GM18909 (cell line): ENCODE data around the gene DLGAP1.

ENCODE experiments used
- ATAC-seq: cut with Tn5 transposase; IDR thresholded peaks from one replicate; pipeline ENCODE4 v1.9.1; 2021; ENCODE audit warnings: mild to moderate bottlenecking; ENCODE audit not compliant: unreplicated experiment, poor library complexity

Gene DLGAP1

DNA sequence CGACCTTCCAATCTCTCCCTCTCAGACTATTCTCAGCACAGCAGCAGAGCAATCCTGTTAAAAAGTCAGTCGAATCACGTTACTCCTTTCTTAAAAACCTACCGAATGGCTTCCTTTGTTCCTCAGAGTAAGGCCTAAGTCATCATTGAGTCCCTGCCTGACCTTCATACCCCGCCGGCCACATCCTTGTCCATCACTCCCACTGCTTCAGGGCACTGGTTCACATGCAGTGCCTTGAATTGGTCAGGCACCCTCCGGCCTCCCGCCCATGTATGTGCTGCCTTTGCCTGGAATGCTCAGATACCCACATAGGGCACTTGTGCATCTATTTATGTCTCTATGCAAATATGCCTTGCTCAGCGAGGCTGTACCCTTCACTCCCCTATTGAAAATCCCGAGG, 206.4 kb downstream of the DLGAP1 start:
- ATAC-seq = no peak

DNA sequence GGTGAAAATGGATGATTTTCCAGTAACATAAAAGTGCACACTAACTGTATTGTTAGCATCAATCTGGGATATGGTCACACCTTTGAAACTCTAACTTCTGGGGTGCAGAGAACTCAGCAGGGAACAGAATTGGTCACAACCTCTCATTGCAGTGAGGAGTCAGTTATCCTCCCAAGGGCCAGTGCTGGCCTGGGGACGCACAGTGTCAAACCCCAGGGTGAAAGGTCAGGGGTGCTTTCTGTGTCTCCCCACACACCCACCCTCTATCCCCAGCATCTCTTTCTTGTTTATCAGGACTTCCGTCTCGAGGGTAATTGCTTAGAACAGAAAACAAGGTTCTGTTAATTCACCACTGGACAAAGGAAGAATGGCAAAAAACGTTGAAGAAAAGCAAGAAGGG, 208.7 kb downstream of the DLGAP1 start:
- no peak for ATAC-seq

DNA sequence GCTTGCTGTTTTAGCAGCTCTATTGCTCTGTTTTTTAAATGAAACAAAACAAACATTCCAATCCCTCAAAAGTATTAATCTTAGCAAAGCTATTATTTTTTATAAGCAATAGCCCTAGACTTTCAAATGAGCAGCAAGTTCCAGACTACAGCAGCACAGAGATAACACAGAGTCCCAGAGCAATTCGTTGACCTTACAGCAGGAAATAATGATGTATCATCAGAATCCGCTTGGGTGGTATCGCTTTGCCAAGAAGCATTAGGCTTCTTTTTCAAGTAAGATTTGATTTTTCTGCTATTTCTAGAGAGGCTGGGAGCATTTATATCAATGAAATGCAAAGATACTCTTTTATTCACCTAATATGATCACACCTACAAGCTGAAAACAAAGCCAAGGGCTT, 209.7 kb downstream of the DLGAP1 start:
- no peak for ATAC-seq

DNA sequence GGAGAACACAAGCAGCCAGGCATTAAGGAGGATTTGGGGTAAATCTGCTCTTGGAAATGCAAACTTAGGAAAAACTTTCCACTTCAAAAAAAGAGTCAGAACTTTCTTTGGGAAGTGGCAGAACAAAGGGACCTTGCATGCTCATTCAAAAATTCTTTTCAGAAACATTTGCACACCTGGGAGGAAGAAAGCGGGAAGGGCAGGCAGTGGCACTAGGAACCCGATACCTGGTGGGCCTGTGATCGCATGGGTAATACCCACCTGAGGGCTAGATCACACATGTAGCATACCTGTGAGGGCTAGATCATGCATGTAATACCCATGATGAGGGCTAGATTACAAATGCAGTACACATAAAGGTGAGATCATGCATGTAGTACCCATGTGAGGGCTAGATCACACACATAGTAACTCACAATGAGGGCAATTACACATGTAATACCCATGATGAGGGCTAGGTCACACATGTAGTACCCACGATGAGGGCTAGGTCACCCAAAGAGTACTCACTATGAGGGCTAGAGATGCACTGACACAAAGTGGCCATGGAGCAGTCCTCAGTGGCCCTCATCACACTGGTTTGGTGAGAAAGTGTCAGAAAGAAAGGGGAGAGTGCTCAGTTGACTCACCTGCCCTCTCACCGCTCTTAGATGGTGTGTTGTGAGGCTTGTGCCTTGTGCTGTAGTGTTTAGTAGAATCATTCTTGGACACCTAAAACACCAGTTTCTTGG, 212.5 kb downstream of the DLGAP1 start:
- no peak for ATAC-seq

DNA sequence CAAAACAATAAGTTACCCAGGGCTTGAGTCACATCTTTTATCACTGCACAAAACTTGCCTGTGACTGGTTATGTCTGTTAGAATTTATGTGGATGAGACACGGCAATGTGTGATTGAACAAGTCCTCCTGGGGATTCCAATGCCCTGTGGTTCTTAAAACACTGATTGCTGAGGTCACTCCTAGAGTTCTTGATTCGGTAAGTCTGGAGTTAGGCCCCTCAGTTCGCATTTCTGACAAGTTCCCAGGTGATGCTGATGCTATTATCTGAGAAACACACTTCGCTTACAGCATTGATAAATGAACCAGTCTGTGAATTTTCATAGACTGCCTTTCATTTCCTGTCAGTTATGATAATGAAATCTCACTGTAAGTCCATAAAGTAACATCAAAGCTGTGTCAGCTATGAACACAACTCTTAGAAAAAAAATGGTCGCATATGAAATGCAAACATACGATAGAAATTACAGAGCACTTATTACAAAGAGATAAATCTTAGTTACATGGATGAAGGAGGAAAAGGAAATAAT, 214.0 kb downstream of the DLGAP1 start:
- no peak for ATAC-seq

- ATAC-seq = no peak
Measured at GRCh38 chr18:4238966-4239365, 216.1 kb downstream of the DLGAP1 start.

GRCh38 chr18:4237664-4238041, 217.5 kb downstream of the DLGAP1 start:
- ATAC-seq = no peak

GRCh38 chr18:4236940-4237663, 218.0 kb downstream of the DLGAP1 start:
- no peak for ATAC-seq

- ATAC-seq = no peak
Measured at GRCh38 chr18:4233468-4233867, 221.6 kb downstream of the DLGAP1 start.

DNA sequence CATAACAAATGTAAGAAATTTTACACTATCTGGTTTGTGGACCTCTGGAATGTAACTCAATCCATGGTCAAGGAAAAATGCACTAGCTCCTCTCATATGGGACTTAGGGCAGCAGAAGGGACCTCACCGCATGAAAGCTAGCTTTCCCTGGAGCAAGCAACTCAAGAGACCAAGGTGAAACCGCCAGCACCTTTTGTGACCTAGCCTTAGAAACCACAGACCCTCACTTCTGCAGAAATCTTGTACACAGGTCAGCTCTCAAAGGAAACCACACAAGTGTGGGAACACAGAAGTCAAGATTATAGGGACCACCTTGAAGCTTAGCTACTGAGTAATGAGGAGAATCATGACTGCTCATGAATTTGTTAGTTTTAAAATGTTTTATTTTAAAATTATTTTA, 222.5 kb downstream of the DLGAP1 start:
- no peak for ATAC-seq

DNA sequence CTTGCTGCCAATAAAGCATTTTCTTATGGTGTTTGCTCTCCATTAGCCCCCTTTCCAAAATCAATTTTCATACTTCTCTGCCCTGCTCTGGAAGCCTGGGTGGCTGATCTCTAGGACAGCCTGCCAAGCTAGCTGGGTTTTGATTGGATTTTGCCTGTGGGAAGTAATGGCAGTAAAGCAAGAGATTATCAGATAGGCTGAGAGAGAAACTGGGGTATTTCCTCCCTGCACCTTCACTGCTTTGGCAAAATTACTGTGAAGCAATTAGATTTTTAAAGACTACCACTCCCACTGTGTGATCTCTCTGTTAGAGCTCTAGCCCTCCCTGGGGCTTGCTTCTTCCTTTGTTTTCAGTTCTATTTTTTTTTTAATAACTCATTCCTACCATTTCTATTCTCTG, 223.8 kb downstream of the DLGAP1 start:
- no peak for ATAC-seq

DNA sequence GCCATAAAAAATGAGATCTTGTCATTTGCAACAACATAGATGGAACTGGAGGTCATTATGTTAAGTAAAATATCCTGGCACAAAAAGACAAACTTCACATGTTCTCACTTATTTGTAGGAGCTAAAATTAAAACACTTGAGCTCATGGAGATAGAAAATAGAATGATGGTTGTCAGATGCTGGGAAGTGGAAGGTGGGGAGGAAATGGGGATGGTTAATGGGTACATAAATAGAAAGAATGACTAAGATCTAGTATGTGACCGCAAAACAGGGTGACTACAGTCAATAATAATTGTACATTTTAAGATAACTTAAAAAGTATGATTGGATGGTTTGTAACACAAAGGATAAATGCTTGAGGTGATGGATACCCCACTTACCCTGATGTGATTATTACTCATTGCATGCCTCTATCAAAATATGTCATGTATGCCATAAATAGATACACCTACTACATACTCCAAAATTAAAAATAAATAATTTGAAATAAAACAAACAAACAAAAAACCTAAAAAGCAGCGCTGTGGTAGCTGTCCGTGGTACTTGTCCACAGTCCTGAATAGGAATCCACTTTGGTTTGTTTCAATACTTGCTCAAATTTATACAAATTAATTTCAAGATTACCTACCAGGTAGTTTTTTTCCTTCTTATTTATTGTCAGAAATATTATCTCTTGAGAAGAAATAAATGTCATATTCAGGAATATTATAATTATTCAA, 224.5 kb downstream of the DLGAP1 start:
- ATAC-seq = no peak

GRCh38 chr18:4224031-4224704, 230.9 kb downstream of the DLGAP1 start:
- ATAC-seq = no peak

DNA sequence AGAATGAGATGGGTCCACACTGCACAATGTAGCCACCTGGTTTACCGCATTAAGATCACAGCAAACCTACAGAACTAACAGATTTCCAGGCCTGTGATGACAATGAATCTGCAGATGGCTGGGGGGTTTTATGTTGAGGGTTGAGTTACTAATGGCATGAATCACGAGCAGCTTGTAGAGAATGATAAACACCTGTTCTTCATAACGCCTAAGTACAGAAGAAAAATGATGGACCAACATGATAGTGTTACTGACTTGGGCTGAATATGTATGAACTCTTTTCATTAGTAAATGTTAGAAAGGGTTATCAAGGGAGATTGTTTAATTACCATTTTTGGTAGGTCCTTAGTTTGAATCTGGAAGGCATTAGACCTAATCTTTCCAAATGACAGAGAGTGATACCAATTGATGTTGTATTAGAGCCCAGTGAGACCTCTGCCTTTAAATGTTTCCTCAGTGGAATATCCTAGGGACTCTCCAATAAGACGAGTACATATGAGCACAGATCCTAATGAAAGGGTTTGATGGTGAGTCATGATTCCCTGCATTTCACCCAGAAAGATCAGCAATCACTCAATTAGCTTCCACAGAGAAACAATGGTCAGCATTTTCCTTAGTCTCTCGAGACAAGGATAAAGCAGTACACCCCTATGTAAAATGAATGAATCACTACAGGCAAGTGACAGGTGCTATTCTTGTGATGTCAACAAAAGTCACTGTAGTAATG, 243.8 kb downstream of the DLGAP1 start:
- ATAC-seq = no peak

DNA sequence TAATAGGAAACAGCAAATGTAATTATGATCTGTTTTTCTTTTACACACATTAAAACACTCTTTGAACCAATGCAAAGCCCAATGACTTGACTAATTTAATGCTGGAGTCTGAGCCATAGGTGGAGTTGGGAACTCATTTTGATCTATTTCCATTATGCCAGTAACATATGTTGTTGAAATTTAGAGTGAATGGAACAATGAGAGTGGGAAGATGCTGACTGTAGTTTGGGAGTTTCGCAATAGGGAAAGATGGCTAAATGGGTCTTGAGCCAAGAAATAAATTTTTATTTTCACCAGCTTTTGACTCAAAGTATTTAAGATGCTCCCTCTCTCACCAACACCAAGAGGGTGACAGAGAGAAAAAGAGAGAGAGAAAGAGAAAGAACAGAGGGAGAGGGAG, 246.7 kb downstream of the DLGAP1 start:
- ATAC-seq = no peak

DNA sequence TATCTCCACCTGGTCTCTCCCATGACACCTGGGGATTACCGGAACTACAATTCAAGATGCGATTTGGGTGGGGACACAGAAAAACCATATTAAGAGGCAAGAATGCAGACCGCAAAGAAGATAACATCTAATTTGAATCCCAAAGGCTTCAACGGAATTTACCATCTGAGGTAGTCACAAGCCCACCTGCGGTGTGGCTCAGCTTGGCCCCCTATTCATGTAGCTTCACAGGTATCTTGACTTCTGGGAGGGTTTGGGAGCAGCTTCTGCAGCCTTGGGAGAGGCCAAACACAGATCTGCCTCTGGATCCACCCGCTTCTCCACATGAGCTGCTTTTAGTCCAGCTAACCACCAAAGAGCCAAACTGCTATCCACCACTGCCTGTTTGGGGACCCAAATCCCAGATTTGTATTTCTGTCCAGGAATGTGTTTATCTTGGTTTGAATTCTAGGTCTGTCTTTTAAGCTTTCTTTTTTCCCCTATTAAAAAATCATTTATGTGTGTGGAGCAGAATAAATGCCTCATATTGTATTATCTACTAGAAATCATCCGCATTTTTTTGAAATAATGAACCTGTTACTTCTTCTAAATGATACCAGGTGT, 247.6 kb downstream of the DLGAP1 start:
- no peak for ATAC-seq

- no peak for ATAC-seq
Measured at GRCh38 chr18:4204438-4204720, 250.7 kb downstream of the DLGAP1 start.

GRCh38 chr18:4203568-4204437, 251.3 kb downstream of the DLGAP1 start:
- ATAC-seq = no peak

GRCh38 chr18:4200399-4200798, 254.7 kb downstream of the DLGAP1 start:
- ATAC-seq = no peak
